Measurements from ENCODE around the gene KRT73. TPM values are rescaled to one million over a fixed set of nuclear protein-coding genes. Genes with fewer than 3 reads are reported as not detected.

The KRT73 gene
- total RNA-seq, 1 experiment from 2014 or later, result not detected

DNA sequence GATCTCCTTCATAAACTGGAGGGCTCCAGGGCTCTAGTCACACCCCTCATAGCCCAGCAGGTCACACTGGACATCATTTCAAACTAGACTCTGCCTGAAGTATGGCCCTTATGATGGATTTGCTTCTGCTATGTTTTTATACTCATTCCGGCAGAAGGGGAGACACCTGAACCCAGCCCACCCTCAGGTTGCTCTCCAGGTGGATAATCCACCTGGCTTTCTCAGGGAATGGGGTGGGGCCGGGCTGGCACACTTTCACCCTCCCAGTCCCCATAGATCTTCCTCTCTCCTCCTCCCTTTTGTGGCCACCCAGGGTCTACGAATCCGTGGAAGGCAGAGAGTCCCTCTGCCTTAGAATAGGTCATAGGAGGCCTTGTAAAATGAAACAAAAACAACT is 9.8 kb upstream of the KRT73 start:
- ChIA-PET CTCF (interaction anchor here (0.6 kb wide), 1 partner anchor 242 kb away, joined by 3 read pairs; no protein-coding TSS in a partner anchor), POLR2A (no interaction called here)
- no peak for ATAC-seq
- Mint-ChIP-seq H3K27me3 (ENCODE audit: low read depth) (no peaks in the 10 kb centered on the region), H3K36me3 (no peaks in the 10 kb centered on the region), H3K4me3 (no peak overlapping the region), H3K4me1 (peaks cover 6% of the 10 kb centered on the region), H3K27ac (no peak overlapping the region), H3K9me3 (no peaks in the 10 kb centered on the region)
- TF ChIP-seq ZNF532 (CRISPR knock-in tag; IDR thresholded peaks at IDR 0.05; ENCODE audit: borderline replicate concordance) (no peak), ZNF219 (CRISPR knock-in tag; IDR thresholded peaks at IDR 0.05; ENCODE audit: borderline replicate concordance) (no peak)
- TF ChIP-seq, protein P1, sequence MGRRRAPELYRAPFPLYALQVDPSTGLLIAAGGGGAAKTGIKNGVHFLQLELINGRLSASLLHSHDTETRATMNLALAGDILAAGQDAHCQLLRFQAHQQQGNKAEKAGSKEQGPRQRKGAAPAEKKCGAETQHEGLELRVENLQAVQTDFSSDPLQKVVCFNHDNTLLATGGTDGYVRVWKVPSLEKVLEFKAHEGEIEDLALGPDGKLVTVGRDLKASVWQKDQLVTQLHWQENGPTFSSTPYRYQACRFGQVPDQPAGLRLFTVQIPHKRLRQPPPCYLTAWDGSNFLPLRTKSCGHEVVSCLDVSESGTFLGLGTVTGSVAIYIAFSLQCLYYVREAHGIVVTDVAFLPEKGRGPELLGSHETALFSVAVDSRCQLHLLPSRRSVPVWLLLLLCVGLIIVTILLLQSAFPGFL (CRISPR knock-in tag; IDR thresholded peaks at IDR 0.05; ENCODE audit: borderline replicate concordance), result no peak
- no peak for DNase-seq (ENCODE audit: low spot score)

DNA sequence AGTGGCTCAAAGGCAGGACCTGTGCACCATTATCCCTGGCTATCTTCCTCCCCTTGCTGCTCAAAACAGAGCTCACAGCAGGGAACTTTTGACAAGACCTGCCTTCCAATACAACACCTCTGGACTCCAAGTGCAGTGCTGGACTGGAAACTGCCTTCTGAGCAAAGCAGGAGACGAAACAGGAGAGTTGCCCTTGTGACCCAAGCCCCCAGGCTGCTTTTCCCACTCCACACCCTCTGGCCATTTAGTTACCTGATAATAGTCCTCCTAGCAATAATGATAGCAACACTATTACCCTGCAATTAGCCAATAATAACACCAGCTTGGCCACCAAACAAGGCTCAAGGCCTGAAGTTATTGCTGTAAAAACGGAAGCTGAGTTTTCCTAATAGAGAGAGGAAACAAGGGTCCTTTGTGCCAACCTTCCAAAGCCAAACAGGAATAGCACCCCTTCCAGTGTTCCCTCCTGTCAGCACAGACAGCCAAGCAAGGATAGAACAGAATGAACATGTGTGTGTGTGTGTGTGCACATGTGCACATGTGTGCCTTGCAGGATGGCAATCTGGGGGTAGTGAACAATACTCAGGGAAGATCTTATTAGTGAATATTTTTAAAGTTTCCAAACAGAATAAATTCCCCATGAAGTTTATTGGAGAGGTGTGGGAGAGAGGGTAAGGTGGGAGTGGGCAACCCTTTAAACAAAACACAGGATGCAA is 9.2 kb upstream of the KRT73 start:
- ChIA-PET CTCF (interaction anchor here (0.9 kb wide), 1 partner anchor 17 kb away, joined by 3 read pairs; no protein-coding TSS in a partner anchor), POLR2A (no interaction called here)
- ATAC-seq (no peak), DNase-seq (ENCODE audit: low spot score) (no peak)
- Mint-ChIP-seq H3K36me3 (no peaks in the 10 kb centered on the region), H3K4me1 (peaks cover 6% of the 10 kb centered on the region), H3K27me3 (ENCODE audit: low read depth) (no peaks in the 10 kb centered on the region), H3K27ac (no peak overlapping the region), H3K4me3 (no peak overlapping the region), H3K9me3 (no peaks in the 10 kb centered on the region)
- no peak for TF ChIP-seq ATF3 (CRISPR knock-in tag; conservative IDR thresholded peaks at IDR 0.05)
- no peak for TF ChIP-seq ZMAT4 (CRISPR knock-in tag; IDR thresholded peaks at IDR 0.05)
- no peak for TF ChIP-seq PRDM15 (CRISPR knock-in tag; IDR thresholded peaks at IDR 0.05)
- TF ChIP-seq ZNF232 (CRISPR knock-in tag; IDR thresholded peaks at IDR 0.05), result no peak

DNA sequence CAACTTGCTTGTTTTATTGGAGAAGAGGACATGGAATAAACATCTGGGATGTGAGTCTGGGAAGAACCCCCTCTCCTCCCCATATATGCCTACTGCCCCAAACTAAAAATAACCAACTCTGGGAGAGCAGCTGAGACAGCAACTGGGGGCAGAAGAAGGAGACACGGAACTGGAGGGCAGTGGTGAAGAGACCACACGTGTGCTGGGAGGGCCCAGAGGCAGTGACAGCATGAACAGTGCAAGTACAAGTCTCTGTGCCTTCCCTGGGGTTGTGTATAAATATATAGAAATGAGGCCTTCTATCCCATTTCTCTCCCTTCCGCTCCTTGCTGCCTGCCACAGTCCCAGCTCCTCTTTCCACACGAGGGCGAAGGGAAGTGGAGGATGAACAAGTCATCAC is 4.0 kb upstream of the KRT73 start:
- ATAC-seq (no peak), DNase-seq (ENCODE audit: low spot score) (no peak)
- no peaks in the 10 kb centered on the region for H3K36me3 Mint-ChIP-seq
- no peak overlapping the region for H3K4me3 Mint-ChIP-seq
- no peak overlapping the region for H3K27ac Mint-ChIP-seq
- POLR2A ChIA-PET, result no interaction called here
- CTCF ChIA-PET, result interaction anchor here (1.0 to 1.1 kb wide), 2 partner anchors 248 to 257 kb away, joined by 3 read pairs; no protein-coding TSS in a partner anchor
- TF ChIP-seq ZNF219 (CRISPR knock-in tag; IDR thresholded peaks at IDR 0.05; ENCODE audit: borderline replicate concordance), result no peak
- TF ChIP-seq ESRRA (CRISPR knock-in tag; IDR thresholded peaks at IDR 0.05; ENCODE audit: borderline replicate concordance), result no peak
- TF ChIP-seq ZBTB21 (CRISPR knock-in tag; IDR thresholded peaks at IDR 0.05; ENCODE audit: borderline replicate concordance), result no peak
- no peak for TF ChIP-seq ZSCAN18 (CRISPR knock-in tag; IDR thresholded peaks at IDR 0.05)
- TF ChIP-seq ZNF138 (CRISPR knock-in tag; conservative IDR thresholded peaks at IDR 0.05), result no peak
- no peak for TF ChIP-seq CREM (CRISPR knock-in tag; IDR thresholded peaks at IDR 0.05)
- no peak for TF ChIP-seq EMX1 (CRISPR knock-in tag; IDR thresholded peaks at IDR 0.05)
- no peak for TF ChIP-seq HMGA2 (CRISPR knock-in tag; IDR thresholded peaks at IDR 0.05)
- no peak for TF ChIP-seq TEAD4 (CRISPR knock-in tag; IDR thresholded peaks at IDR 0.05)
- TF ChIP-seq ATF3 (CRISPR knock-in tag; conservative IDR thresholded peaks at IDR 0.05), result no peak
- no peak for TF ChIP-seq SP1 (CRISPR knock-in tag; conservative IDR thresholded peaks at IDR 0.05)
- no peak for TF ChIP-seq TCF7 (CRISPR knock-in tag; IDR thresholded peaks at IDR 0.05; ENCODE audit: low read depth)
- no peaks in the 10 kb centered on the region for H3K9me3 Mint-ChIP-seq
- no peaks in the 10 kb centered on the region for H3K27me3 Mint-ChIP-seq (ENCODE audit: low read depth)
- peaks cover 6% of the 10 kb centered on the region for H3K4me1 Mint-ChIP-seq
